HG03097 (cell line): ENCODE data around the gene PLEKHH1.

Source experiments
- ATAC-seq: cut with Tn5 transposase; IDR thresholded peaks from one replicate; pipeline ENCODE4 v1.9.1; 2021; ENCODE audit not compliant: unreplicated experiment, low FRiP score

Gene PLEKHH1

DNA sequence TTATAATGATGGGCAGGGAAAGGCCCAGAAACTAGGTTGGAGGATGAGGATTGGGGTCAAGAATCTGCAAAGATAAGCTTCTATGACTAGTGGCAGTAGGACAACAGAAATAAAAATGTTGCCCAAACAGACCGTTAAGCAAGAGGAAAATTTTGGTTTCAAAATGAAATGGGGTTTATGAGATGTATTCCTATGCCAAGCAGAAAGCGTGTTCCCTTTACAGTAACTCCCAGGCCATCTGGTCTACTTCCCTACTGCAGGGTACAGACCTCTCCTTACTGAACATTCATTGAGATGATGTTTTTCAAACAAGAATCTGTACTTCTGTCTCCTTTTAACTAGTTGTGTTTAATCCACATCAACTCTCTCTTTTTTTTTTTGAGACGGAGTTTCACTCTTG is 24.1 kb upstream of the PLEKHH1 start:
- ATAC-seq, result no peak

DNA sequence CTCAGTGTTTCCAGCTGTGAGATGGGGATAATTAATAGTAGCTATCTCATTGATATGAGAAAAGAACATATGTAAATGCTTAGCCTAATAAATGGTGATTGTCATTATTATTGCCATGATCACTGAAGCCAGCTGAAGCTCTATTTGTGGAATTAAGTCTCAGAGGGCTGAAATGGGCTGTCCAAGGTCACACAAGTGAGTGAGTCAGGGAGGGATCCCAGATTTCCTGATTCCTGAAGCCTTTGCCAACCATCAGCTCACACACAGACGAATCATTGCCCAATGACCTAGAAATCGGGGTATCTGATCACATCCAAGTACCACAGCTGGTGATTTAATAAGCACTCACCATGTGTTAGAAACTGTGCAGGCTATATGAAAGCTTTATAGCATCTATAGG is 23.0 kb upstream of the PLEKHH1 start:
- ATAC-seq, result no peak

DNA sequence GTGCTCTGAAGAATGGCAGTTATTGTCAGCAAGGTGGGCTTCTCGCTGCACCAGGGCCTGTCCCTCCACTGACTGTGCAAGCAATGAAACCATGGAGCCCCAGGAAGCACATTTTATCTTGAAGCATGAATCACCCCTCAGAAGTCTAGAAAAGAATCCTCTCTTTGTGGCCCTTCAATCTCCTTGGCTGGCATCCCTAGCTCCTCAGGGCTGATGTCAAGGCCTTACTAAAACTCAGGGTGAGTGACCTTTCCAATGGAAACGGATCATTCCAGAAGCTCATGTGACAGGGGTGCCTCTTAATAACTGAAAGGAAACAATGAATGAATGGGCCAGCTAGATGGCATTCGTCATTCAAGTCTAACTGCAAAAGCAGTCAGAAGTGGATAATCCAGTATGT is 22.3 kb upstream of the PLEKHH1 start:
- no peak for ATAC-seq

DNA sequence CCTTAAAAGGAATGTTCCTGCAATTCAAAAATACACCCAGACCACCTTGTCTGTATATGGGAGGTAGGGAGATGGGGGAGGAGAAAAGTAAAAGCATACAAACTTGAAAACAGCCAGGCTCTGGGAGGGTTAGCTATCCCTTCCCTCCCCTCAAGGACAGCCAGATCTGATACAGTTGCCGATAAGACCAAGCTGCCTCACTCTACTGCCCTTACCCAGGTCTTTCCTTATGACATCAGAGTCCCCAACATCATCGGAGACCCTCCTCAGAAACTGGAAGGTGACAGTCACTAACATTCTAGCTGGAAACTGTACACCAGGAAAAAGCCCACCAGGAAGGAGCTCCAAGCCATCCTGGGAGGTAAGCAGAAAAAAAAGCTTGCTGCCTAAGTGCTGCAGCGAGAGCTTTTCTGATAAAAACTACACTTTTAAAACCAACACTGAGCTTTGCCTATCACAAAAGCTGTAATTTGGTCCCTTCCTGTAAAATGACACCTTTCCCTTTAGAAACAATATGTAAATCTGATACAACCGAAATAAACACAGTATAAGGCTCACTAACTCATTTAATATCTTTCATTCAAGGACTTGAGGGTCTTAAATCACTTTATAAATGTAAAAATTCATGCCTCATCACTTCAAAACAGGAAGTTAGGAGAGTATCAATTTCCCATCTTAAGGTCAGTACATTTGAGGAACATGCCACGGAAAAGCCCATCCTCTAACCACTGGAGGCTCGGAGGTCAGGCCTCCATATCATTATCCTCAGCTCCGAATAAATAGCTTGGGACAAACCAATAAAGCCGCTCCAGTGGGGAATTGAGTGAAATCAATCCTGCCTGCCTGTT is 20.4 kb upstream of the PLEKHH1 start:
- ATAC-seq, result no peak

DNA sequence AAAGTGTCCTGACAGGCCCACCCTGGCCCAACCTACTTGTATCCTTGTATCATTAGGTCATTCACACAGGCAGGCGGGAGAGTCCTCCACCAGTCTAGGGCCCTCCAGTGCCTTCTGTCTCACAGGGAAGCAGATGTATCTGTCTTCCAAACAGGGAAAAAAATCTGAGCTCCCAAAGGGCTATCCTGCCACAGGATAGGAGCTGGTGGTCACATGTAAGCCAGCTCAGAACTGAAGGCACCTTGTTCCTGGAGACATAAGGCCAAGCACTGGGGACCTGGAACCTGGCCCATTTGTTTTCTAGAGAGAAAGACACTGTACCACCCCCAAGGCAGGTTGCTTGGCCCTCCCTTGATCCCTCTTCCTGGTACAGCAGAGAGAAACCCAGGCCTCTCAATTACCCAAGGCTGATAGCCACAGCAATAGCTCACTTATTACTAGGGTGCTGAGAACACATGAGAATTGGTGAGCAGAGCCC is 19.4 kb upstream of the PLEKHH1 start:
- ATAC-seq, result no peak

DNA sequence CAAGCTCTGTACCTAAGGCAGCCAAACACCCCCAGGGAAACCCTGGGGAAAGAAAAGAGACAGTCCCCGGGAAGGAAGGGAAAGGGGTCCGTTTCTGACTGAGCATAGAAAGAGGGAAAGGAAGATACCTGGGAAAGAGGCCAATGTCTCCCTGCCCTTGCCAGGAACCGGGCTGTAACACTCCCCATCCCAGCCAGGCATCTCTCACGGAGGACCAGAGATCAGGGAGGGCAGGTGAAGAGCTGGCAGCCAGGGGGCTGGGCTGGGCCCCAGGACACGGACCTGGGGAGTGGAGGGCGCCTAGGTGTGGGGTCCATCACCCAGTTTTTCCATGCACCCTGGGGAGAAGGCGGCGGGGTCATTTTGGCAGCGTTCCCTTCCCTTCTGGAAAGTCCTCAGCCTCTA is 18.9 kb upstream of the PLEKHH1 start:
- ATAC-seq, result no peak

DNA sequence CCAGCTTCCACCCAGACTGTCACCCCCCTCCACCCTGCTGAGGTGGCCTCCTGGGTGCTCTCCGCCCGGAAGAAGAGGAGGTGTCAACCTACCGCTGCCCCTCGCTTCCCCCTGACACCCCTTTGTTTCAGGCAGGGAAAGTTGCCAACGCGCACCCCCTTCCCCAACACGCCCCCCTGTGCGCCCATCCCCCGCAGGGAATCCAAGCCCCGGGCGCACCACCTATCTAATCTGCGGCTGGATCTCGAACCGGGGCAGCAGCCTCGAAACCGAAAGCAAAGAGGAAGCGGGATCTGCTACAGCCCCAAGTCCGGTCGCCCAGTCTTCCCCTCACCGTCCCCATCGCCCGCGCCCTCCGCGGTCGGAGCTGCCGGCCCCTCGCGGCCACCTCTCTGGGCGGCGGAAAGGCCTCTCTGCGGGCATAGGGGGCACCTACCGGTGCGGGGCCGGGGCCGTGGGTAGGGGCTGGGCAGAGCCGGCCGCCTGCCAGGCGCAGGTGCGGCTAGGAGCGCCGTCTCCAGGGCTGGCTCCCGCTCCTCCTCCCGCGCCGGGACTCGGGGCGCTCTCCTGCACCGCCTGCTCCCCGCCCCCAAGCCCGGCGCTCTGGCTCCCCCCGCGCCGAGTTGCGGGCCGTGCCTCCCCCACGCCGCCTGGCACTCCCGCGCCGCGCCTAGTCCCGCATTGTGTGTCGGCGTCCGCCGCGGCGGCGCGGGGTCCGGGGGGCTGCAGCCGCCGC is 18.3 kb upstream of the PLEKHH1 start:
- ATAC-seq, result no peak

DNA sequence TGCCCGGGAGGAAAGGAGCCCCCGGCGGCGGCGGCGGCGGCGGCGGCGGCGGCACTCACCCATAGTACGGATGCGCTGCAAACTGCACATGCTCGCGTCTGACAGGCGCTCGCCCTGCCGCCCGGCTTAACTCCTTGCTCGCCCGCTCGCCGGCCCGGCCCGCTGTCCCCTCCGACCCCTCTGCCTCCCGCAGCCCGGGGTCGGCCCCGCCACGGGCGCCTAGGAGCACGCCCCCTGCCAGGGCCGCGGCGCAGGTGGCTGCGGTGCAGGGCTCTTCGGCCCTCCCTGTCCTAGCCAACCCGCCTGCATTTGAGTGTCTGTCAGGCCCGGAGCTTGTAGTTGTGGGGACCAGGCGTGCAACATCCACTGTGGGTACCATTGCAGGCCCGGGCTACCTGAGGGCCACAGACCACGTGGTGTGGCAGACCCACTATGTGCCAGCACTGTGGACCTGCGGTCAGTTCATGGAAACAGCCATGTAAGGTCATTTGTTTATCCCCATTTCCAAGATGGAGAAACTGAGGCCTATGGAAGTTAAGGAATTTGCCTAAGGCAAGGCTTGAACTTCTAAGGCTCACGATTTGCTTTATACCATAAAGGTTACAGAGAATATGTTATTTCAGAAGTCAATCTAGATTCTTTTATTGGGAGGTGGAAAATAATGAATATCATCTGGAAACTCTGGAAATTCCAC is 17.6 kb upstream of the PLEKHH1 start:
- no peak for ATAC-seq

DNA sequence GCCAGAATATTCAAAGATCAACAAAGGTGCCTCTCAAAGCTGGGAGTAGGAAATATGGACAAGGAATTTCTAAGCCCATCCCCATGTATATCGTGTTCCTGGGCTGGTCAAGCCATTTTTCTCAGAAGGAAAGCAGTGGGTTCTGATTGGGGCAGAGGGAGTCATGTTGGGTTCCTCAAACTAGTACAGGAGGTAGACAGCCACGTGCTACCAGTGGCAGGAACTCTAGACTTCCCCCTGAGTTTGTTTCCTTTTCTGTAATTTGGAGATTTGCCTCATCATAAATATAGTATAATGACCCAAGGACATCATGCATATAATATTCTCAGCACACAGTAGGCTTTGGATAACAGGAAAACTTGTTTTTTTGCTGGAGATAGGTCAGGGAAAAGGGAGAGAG is 16.4 kb upstream of the PLEKHH1 start:
- no peak for ATAC-seq

DNA sequence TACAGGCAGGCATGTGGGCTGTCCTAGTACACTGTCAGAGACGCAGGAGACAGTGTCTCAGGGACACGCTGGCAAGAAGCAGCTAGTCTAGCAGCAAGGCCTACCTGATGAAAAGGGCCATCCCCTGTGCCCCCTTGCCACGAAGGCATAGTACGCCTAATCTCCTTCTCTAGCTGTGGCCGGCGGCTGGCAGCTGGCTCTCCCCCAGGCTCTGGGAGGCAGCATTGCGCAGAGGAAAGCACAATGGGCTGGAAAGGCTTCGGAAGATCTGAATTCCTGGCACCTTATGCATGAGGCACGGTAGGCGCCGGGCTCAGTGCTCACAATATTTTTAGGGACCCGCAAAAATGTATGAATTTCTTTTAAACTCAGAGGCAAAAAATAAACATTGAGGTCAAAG is 16.0 kb upstream of the PLEKHH1 start:
- ATAC-seq, result no peak

DNA sequence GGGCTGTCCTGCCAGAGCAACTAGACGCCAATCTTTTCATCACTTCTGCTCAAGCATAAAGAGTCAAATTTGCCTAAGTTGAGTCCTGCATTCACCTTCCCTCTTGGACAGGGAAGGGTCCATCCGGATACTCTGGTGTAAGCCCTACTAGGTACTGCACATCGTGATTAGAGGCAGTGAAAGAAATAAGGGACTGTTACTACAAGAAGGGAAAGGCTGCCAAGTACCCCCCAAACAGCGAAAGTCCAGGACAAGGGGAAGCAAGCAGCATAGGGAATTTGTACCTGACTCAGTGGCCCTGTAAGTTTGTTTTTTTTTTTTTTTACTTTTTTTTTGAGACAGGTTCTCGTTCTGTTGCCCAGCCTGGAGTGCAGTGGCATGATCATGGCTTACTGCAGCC is 13.7 kb upstream of the PLEKHH1 start:
- ATAC-seq, result no peak

DNA sequence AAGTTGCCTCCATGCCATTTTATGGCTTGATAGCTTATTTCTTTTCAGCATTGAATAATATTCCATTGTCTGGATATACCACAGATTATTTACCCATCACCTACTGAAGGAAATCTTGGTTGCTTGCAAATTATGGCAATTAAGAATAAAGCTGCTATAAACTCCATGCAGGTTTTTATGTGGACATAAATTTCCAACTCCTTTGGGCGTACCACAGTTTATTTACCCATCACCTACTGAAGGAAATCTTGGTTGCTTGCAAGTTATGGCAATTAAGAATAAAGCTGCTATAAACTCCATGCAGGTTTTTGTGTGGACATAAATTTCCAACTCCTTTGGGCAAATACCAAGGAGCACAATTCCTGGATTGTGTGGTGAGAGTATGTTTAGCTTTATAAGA is 12.6 kb upstream of the PLEKHH1 start:
- no peak for ATAC-seq

DNA sequence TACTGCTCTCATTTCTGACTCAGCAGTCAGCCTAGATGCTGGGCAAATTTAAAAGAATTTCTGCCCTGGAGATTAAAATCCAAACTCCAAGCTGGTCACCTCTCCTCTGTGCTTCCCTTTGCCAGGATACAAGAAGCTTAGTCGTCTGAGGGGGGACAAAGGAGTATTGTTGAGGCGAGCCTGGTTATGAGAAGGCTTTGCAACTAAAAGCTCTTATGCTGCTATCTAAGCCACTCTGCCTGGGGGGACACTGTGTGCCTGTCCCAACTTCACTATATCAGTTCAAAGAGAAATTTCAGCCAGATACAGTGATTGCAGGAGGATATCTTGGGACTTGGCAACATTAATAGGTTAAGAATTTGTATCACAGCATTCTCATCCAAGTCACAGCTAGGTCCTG is 10.8 kb upstream of the PLEKHH1 start:
- no peak for ATAC-seq

DNA sequence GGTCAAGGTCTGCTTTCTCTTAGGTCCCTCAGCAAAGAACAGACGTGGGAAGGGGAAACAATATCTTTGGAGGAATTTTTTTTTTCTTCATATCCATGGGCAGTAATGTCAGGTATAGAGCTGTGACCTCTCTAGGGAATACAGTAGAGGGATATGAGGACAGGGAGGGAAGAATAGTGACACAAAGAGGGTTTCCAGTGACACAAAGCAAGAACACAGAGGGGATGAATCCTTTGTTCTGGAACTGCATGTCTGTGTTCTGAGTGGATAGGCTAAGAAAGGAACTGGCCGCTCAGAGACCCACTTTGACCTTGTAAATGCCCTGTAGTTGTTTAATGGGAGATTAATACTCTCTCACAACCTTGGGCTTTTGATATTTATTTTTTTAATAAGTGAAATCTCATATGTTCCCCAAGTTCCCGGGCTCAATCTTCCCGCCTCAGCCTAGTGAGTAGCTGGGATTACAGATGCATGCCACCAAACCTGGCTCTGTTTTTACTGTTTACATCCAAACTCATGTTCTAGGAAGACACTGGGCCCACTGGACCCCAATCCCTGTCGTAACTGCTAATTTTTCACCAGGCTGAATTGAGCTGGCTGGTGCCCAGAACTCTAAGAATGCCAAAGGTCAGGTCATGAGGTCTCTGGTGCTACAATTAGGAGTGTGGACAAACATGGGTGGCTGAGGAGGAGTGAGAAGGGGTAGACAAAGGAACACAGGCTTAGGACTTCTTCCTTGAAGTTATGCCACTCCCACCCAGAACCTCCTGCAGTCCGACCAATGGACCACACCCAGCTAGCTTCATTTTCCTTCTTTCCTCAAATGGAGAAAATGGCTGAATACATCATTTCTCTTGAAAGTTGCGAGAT is 9.1 kb upstream of the PLEKHH1 start:
- ATAC-seq, result no peak

DNA sequence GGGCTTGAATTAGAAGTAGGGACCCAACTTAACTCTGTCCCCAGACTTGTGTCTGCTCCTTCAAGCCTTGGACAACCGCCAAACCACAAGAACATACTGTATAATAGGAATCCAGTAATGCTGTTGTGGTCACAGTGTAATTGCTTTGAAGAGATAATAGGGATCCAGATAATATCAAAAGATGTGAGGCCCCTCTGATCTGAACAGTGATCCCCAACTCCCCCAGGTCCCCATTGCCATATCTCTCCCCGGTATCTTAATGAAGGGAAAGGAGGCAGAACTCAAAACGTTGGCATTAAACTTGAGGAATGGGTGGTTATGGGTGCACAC is 8.5 kb upstream of the PLEKHH1 start:
- no peak for ATAC-seq

DNA sequence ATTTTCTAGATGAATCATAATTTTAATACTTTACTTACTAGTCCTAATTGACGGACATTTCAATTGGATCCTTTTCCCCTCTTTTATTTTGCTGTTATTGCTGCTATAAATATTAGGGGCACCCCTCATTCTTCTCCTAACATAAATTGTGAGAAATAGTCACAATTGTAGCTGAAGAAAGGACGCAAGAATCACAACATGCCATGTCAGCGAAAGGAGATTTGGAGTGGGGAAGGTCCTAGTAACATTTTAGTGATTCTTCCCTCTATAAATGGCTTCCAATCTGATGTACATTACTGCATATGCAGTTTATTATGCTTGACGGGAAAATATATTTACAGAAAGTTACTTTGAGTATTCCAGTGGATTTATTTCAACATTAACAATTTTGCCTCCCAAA is 7.7 kb upstream of the PLEKHH1 start:
- no peak for ATAC-seq

DNA sequence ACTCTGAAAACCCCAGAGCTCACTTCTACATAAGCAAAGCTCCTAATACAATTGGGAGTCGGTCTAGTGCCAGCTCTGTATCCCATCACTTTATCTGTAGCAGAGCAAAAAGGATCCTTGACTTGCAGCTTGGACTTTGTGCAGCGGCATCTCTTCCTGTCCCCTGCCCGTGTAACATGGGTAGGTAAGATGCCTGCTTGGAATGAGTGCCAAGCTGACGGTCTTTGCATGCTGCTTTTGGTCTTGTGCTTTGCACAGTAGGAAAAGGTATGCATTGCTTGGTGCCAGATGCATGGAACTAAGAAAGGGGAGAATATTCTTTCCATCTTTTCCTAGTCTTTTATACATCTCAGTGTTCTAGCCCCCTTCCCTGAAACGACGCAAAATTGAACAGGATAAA is 6.9 kb upstream of the PLEKHH1 start:
- ATAC-seq, result no peak

DNA sequence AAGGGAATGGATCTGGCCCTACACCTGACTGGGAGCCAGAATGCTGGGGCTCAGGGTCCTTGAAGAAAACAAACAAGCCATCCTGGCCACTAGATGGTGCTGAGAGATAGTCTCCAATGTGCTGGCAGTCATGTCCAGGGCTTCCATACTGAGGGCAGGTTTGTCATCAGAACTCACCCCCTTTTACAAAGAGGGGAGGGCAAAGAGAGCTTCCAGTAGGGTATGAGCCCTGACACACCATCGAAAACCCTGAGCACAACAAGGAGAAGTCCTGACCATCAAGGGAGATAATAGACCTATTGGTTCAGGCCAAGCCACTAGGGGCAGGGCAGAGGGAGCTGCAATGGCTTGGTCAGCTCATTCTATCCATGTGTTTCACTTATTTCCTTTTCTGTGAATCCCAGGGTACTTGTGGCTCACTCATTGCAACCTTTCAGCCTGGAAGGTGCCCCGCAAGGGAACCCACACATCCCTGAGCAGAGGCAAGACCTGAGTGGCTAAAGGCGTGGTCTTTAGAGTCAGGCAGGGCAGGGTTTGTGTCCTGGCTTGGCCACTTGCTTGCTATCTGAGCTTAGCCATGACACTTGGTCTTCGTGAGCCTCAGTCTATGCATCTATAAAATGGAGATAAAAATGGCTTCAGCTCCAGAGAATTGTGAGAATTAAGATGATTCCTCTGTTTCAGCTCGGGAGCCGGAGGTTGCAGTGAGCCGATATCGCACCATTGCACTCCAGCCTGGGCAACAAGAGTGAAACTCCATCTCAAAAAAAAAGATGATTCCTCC is 6.2 kb upstream of the PLEKHH1 start:
- ATAC-seq, result no peak

DNA sequence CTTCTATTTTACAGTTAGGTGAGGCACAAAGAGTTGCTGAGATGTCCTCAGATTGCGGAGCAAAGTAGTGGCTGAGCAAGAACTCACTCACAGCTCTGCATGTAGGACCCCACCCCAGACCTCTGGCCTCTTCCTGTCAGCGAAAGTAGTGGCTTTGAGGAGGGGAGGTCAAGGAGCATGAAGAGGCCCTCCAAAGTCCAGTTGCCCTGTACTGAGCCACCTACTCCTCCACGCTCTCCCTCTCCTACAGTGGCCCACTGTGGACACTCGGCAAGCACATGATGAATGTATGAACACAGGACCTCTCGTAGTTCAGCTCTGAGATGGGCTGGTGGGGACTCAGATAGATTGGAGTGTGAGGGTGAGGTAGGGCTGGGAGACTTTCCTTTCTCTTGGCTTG is 5.3 kb upstream of the PLEKHH1 start:
- ATAC-seq, result no peak

DNA sequence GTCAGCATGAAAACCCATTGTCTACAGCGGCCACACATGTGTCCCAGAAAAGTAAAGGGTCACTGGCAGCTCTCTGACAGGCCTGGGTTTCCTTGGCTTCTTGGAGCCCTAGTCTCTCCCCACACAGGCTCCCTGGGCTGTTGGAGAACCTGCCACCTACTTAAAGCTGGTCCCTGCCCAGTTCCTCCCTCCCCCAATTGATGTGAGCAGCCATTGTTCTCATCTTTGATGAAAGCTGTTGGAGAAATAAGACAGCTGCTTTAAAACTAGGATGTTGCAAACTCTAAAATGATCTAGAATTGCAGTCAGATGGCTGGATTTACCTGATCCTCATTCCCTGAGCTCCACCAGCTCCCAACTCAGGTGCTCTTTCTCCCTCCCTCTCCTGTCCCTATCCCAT is 4.8 kb upstream of the PLEKHH1 start:
- no peak for ATAC-seq
